ENCODE results near the gene ABCA3. TPM values are rescaled to one million over a fixed set of nuclear protein-coding genes. Genes with fewer than 3 reads are reported as not detected.

Gene ABCA3
- total RNA-seq, 1 donor from 2014 or later: 25.9 TPM

DNA sequence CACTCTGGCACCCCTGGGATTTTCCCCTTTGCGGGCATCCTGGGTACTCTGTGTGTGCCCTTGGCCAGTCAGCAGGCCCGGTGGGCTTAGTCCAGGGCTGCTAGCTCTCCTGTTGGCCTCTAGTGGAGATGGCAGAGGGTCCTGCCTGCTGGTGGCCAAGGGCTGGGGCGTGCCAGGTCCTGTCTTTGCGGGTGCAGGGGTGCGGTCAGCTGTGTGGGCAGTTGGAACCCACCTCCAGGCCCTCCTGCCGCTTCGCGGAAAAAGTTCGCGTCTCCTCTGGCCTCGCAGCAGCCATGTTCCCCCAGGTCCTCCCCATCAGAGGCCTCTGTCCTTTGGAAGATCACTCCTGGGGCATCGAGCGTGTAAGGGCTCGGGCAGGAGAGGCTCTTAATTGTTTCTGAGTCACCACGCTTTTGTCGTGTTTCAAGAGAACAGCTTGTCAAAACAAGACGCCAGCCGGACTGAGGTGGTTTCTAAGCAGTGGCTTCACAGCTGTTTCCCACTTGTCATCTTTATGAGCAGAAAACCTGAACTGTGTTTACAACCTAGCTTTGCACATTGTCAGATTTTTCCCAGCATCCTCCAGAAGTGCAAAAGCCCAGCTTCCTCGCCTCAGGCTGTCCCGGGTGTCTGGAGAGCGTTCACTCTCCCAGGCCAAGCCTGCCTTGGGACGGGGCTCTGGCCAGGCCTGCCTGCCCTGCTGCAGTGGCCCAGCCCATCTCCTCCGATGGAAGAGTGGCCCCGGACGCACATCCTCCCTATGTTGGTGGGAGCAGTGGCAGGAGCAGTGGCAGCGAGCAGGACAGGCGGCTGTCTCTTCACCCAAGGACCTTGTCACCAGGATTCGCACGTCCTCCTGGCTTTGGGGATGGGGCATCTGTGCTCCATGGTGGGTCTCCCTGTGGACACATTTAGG is 109.3 kb downstream of the ABCA3 start:
- H3K4me3 ChIP-seq: no peak overlapping the region
- no peaks in the 10 kb centered on the region for H3K9me3 ChIP-seq
- H3K4me1 ChIP-seq: peaks cover 0 to under 1% of the 10 kb centered on the region in 2 donors
- DNase-seq (ENCODE audit: low spot score in 2 of 2): no peak
- no peaks in the 10 kb centered on the region for H3K27me3 ChIP-seq
- H3K36me3 ChIP-seq: peaks cover 82% of the 10 kb centered on the region in 2 donors
- H3K27ac ChIP-seq: no peak overlapping the region
- TF ChIP-seq, protein P1, sequence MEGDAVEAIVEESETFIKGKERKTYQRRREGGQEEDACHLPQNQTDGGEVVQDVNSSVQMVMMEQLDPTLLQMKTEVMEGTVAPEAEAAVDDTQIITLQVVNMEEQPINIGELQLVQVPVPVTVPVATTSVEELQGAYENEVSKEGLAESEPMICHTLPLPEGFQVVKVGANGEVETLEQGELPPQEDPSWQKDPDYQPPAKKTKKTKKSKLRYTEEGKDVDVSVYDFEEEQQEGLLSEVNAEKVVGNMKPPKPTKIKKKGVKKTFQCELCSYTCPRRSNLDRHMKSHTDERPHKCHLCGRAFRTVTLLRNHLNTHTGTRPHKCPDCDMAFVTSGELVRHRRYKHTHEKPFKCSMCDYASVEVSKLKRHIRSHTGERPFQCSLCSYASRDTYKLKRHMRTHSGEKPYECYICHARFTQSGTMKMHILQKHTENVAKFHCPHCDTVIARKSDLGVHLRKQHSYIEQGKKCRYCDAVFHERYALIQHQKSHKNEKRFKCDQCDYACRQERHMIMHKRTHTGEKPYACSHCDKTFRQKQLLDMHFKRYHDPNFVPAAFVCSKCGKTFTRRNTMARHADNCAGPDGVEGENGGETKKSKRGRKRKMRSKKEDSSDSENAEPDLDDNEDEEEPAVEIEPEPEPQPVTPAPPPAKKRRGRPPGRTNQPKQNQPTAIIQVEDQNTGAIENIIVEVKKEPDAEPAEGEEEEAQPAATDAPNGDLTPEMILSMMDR (IDR thresholded peaks at IDR 0.05): no peak
- intact Hi-C loops (cut with DNase I): no loop called here

DNA sequence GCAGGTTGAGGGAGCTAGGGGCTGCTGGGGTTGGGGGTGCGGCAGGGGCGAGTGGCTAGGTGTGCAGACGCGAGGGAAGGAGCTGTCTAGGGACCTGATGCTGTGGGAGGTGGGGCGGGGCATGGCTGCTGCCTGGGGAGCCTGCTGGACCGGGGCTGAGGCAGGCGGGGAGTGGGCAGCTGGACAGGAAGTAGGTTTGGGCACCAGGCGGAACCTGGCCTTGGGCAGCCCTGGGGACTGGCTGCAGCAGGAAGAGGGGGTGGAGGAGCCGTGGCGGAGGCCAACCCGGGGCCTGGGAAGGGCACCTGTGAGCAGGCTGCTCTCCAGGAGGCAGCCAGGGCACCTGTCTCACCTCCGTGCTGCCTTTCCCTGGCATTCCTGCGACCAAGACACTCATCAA is 110.2 kb downstream of the ABCA3 start:
- intact Hi-C loops (cut with DNase I): no loop called here
- no peak overlapping the region for H3K27ac ChIP-seq
- H3K9me3 ChIP-seq: no peaks in the 10 kb centered on the region
- TF ChIP-seq, protein P1 (IDR thresholded peaks at IDR 0.05): no peak
- H3K36me3 ChIP-seq: peaks cover 76% of the 10 kb centered on the region in 2 donors
- H3K27me3 ChIP-seq: no peaks in the 10 kb centered on the region
- H3K4me3 ChIP-seq: no peak overlapping the region
- no peak for DNase-seq (ENCODE audit: low spot score in 2 of 2)
- no peaks in the 10 kb centered on the region for H3K4me1 ChIP-seq

DNA sequence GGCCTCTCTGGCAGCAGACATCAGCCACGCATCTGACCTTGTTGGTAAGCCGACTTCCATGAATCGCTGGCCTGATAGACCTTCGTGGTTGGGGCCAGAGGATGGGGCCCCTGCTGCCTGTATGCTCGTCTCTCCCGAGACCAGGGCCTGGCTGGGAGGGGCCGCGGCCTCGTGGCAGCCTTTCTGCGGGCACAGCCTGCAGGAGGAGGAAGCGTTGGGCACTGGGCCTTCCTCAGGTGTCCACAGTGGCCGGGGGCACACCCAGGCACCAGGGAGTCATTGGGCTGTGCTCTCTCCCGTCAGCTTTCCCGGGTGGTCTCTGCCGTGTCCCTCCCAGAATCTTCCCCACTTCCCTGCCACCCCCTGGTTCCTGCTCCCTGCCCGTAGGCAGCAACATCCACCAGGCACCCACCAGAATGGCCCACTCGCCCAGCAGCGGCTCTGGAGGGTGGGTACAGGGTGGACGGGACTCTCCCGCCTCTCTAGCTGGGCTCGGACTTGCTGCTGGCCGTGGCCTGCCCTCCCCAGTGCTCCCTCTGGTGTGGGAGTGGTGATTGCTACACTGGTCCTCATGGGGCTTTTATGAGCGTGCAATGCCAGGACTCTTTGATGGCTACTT is 110.8 kb downstream of the ABCA3 start:
- intact Hi-C loops (cut with DNase I): no loop called here
- Histone ChIP-seq H3K4me3 (no peak overlapping the region), H3K36me3 (peaks cover 69 to 70% of the 10 kb centered on the region in 2 donors), H3K27ac (no peak overlapping the region), H3K27me3 (no peaks in the 10 kb centered on the region), H3K9me3 (no peaks in the 10 kb centered on the region), H3K4me1 (peaks cover 0 to 5% of the 10 kb centered on the region in 2 donors)
- no peak for DNase-seq (ENCODE audit: low spot score in 2 of 2)
- TF ChIP-seq, protein P1 (IDR thresholded peaks at IDR 0.05): no peak

DNA sequence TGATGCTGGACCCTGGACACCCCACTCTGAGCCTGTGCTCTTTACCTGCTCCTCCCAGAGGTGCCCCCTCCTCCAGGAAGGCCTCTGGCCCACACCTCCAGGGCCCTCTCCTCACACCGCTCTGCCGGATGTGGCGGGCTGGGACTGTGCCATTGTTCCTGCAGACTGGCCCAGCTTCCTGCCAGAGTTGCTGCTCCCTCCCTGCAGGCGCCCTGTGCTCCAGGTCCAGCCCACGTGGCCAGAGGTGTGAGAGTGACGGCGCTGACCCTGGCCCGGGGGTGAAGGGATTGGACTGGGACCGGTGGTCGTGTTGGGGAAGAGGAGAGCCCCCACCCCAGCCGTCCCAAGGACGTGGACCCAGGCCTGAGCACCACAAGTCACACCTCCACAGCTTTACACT is 111.4 kb downstream of the ABCA3 start:
- H3K4me3 ChIP-seq: no peak overlapping the region
- no peaks in the 10 kb centered on the region for H3K9me3 ChIP-seq
- intact Hi-C loops (cut with DNase I): no loop called here
- no peak overlapping the region for H3K27ac ChIP-seq
- DNase-seq (ENCODE audit: low spot score in 2 of 2): no peak
- TF ChIP-seq, protein P1 (IDR thresholded peaks at IDR 0.05): no peak
- H3K27me3 ChIP-seq: no peaks in the 10 kb centered on the region
- peaks cover 4 to 11% of the 10 kb centered on the region in 2 donors for H3K4me1 ChIP-seq
- H3K36me3 ChIP-seq: peaks cover 63% of the 10 kb centered on the region in 2 donors

DNA sequence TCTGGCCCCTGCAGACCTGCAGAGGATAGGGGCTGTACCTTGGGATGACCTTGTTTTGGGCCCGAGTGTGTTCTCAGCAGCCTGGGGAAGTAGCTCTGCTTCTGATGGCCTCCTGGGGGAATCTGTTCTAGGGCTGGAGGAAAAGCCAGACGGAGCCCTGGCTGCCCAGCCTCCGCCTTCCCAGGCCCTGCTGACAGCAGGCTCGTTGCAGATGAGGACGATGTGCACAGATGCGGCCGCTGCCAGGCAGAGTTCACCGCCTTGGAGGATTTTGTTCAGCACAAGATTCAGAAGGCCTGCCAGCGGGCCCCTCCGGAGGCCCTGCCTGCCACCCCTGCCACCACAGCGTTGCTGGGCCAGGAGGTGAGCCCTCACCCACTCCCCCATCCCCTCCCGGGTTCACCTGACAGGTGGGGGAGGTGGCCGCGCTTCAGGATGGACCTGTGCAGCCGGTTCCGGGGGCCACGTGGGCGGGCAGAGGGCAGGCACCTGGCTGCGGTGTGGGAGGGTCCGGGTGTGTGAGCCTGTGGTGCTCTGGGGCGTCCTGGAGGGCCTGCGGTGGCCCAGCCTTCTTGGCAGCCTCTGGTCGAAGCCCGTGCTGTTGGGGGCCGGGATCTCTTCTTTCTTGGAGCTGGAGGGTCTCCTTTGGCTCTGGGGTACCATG is 112.2 kb downstream of the ABCA3 start:
- H3K27me3 ChIP-seq: no peaks in the 10 kb centered on the region
- H3K36me3 ChIP-seq: peaks cover 55% of the 10 kb centered on the region in 2 donors
- peaks cover 4 to 13% of the 10 kb centered on the region in 2 donors for H3K4me1 ChIP-seq
- DNase-seq (ENCODE audit: low spot score in 2 of 2): no peak
- H3K4me3 ChIP-seq: no peak overlapping the region
- H3K9me3 ChIP-seq: no peaks in the 10 kb centered on the region
- intact Hi-C loops (cut with DNase I): no loop called here
- H3K27ac ChIP-seq: no peak overlapping the region
- TF ChIP-seq, protein P1 (IDR thresholded peaks at IDR 0.05): no peak

Data from ascending aorta (tissue), 2 donors.